Natural killer cell (primary cell): Measurements from ENCODE around the gene MR1. TPM values are rescaled to one million over a fixed set of nuclear protein-coding genes. Genes with fewer than 3 reads are reported as not detected.

Experiments used
- ATAC-seq, 3 donors: fragments of 150-1000 bp in 2 of 3; fragments of 200-7000 bp in 1 of 3; cut with Tn5 transposase; 1 replicate in 1 of 3; 2 replicates in 2 of 3; pipeline ENCODE4 v1.10.0; 2021; ENCODE audit warnings: mild to moderate bottlenecking in 2 of 3, moderate library complexity in 2 of 3
- DNase-seq, 2 donors: peaks; one replicate each; pipeline versions ENCODE4 v3.0.0 to v3.0.0-alpha.2; 2013 to 2021; ENCODE audit warnings: mixed read lengths in 1 of 2
- H3K27ac ChIP-seq: one replicate; pipeline ENCODE4 v1.5.1; 2013; ENCODE audit warnings: mild to moderate bottlenecking, low read length
- H3K27me3 ChIP-seq: one replicate; pipeline ENCODE4 v1.6.1; 2013; ENCODE audit warnings: low read length; ENCODE audit not compliant: control insufficient read depth, insufficient read depth
- H3K36me3 ChIP-seq: one replicate; pipeline ENCODE4 v1.6.1; 2013; ENCODE audit warnings: low read length; ENCODE audit not compliant: control insufficient read depth, insufficient read depth
- H3K4me1 ChIP-seq: one replicate; pipeline ENCODE4 v1.6.1; 2013; ENCODE audit warnings: low read length; ENCODE audit not compliant: control insufficient read depth, insufficient read depth
- H3K4me3 ChIP-seq: one replicate; pipeline ENCODE4 v1.5.1; 2013; ENCODE audit warnings: low read length
- H3K9me3 ChIP-seq: one replicate; pipeline ENCODE4 v1.6.1; 2013; ENCODE audit warnings: low read length; ENCODE audit not compliant: control insufficient read depth, insufficient read depth
- H3K27ac Mint-ChIP-seq, 2 donors: one replicate each; pipeline ENCODE4 v1.8.0; 2022; ENCODE audit warnings: mild to moderate bottlenecking in 2 of 2, mixed read lengths in 2 of 2, moderate library complexity in 1 of 2
- H3K27me3 Mint-ChIP-seq, 2 donors: one replicate each; pipeline ENCODE4 v1.8.0; 2022; ENCODE audit warnings: low read depth in 2 of 2, mixed read lengths in 2 of 2
- H3K36me3 Mint-ChIP-seq: one replicate; pipeline ENCODE4 v1.8.0; 2022; ENCODE audit warnings: mixed read lengths
- H3K4me1 Mint-ChIP-seq, 2 donors: one replicate each; pipeline ENCODE4 v1.8.0; 2022; ENCODE audit warnings: mixed read lengths in 2 of 2
- H3K4me3 Mint-ChIP-seq: one replicate; pipeline ENCODE4 v1.8.0; 2022; ENCODE audit warnings: mild to moderate bottlenecking, moderate library complexity, mixed read lengths
- H3K9me3 Mint-ChIP-seq, 2 donors: one replicate each; pipeline ENCODE4 v1.8.0; 2022; ENCODE audit warnings: mixed read lengths in 2 of 2
- CTCF ChIP-seq: fragments of 200-600 bp; IDR thresholded peaks from one replicate; pipeline ENCODE4 v1.8.0; 2022; ENCODE audit warnings: antibody characterized with exemption
- WGBS: methylation state at CpG from one replicate; pipeline ENCODE4 v1.1.7; 2013; ENCODE audit warnings: missing lambda C conversion rate; ENCODE audit not compliant: insufficient coverage; 5-methylcytosine and 5-hydroxymethylcytosine counted together
- intact Hi-C: fragments of 100-400 bp; cut with micrococcal nuclease; formaldehyde crosslinking; loops from one replicate; pipeline ENCODE4 v1.14.2; 2022
- total RNA-seq, 4 donors: library from RNA; stranded (reverse); fragments of 120-200 nt in 1 of 4; gene quantifications; one replicate each; pipeline versions ENCODE4 v1.2.3 to v1.2.4, GENCODE V29; 2013 to 2022

Gene MR1
- total RNA-seq, 3 donors from 2014 or later (not counting 1 experiment from before 2014, with no cell fraction given), result 27.8 to 35.3 (median 34.6) TPM

- no peaks in the 10 kb centered on the region for H3K27me3 Mint-ChIP-seq
- peak within 1 kb of the TSS; percentile 94 for H3K4me3 ChIP-seq
- H3K4me1 ChIP-seq, result peaks cover 7% of the 10 kb centered on the region
Observed at GRCh38 chr1:181088079-181089016, 54.6 kb downstream of the MR1 start, which contains the start of gene IER5. TSS of gene IER5 (plus strand) at chr1:181088700. CDS start at chr1:181088903, 203 bp downstream.

GRCh38 chr1:181089017-181089675 is 55.4 kb downstream of the MR1 start:
- Histone ChIP-seq H3K9me3 (no peaks in the 10 kb centered on the region), H3K4me3 (peak overlapping the region; percentile 94), H3K4me1 (peaks cover 7% of the 10 kb centered on the region), H3K27ac (peak overlapping the region; percentile 98), H3K27me3 (no peaks in the 10 kb centered on the region), H3K36me3 (peaks cover 5% of the 10 kb centered on the region)
- peak overlapping the region; percentile 99 to 100 for H3K27ac Mint-ChIP-seq
- peak; percentile 3 to 6 (median 5) for ATAC-seq
- intact Hi-C loops, result loop anchor here (1.0 to 5.0 kb wide), 3 partner anchors 45 to 1528 kb away; partner anchors contain the start of gene ACBD6
- TF ChIP-seq CTCF, result no peak
- under 1% methylated on average over 97 of the region's 97 CpGs for WGBS
- peaks cover 8% of the 10 kb centered on the region for H3K36me3 Mint-ChIP-seq
- peak overlapping the region; percentile 98 for H3K4me3 Mint-ChIP-seq
- no peaks in the 10 kb centered on the region for H3K27me3 Mint-ChIP-seq
- H3K9me3 Mint-ChIP-seq, result no peaks in the 10 kb centered on the region
- DNase-seq, result peak; percentile 56 to 59
- H3K4me1 Mint-ChIP-seq, result peaks cover 54 to 56% of the 10 kb centered on the region in 2 donors

More at GRCh38 chr1:181088079-181089016, 54.6 kb downstream of the MR1 start, which contains the start of gene IER5:
- no peak for TF ChIP-seq CTCF
- Histone ChIP-seq H3K9me3 (no peaks in the 10 kb centered on the region), H3K36me3 (peaks cover 5% of the 10 kb centered on the region), H3K27me3 (no peaks in the 10 kb centered on the region), H3K27ac (peak within 1 kb of the TSS; percentile 98)
- intact Hi-C loops, result loop anchor here (1.0 to 5.0 kb wide), 3 partner anchors 44 to 1529 kb away; partner anchors contain the start of gene ACBD6
- ATAC-seq (peak; percentile 71 to 89 (median 76)), DNase-seq (peak; percentile 97 to 98)
- Mint-ChIP-seq H3K27ac (peak within 1 kb of the TSS; percentile 99 to 100), H3K9me3 (no peaks in the 10 kb centered on the region), H3K36me3 (peaks cover 8% of the 10 kb centered on the region), H3K4me3 (peak within 1 kb of the TSS; percentile 98), H3K4me1 (peaks cover 48 to 56% of the 10 kb centered on the region in 2 donors)
- 7% methylated on average over 76 of the region's 76 CpGs for WGBS

- Mint-ChIP-seq H3K36me3 (peaks cover 8% of the 10 kb centered on the region), H3K27me3 (no peaks in the 10 kb centered on the region), H3K4me1 (peaks cover 54 to 62% of the 10 kb centered on the region in 2 donors), H3K27ac (peak overlapping the region; percentile 99 to 100), H3K4me3 (peak overlapping the region; percentile 98), H3K9me3 (no peaks in the 10 kb centered on the region)
- H3K36me3 ChIP-seq, result peaks cover 8% of the 10 kb centered on the region
- peaks cover 7% of the 10 kb centered on the region for H3K4me1 ChIP-seq
- H3K27ac ChIP-seq, result peak overlapping the region; percentile 98
- ATAC-seq, result peak; percentile 68 to 81 (median 68)
- TF ChIP-seq CTCF, result no peak
- no peaks in the 10 kb centered on the region for H3K27me3 ChIP-seq
- DNase-seq, result peak; percentile 77 to 95
- intact Hi-C loops, result loop anchor here (1.0 to 10.0 kb wide), 4 partner anchors 46 to 1755 kb away; partner anchors contain the start of gene ACBD6
- no peaks in the 10 kb centered on the region for H3K9me3 ChIP-seq
- peak overlapping the region; percentile 94 for H3K4me3 ChIP-seq
- under 1% methylated on average over 48 of the region's 48 CpGs for WGBS
Observed at GRCh38 chr1:181089676-181090544, 56.1 kb downstream of the MR1 start.
